ENCODE data around the gene TIGD1. TPM values are rescaled to one million over a fixed set of nuclear protein-coding genes. Genes with fewer than 3 reads are reported as not detected.

Gene TIGD1
- total RNA-seq, 1 donor: 7.8 TPM

- no peak for TF ChIP-seq CTCF (IDR thresholded peaks at IDR 0.05; ENCODE audit: insufficient read depth, low read length)
- no peak for DNase-seq (ENCODE audit: low read depth)
- H3K4me3 ChIP-seq (ENCODE audit: low read depth, low read length): no peak overlapping the region
Observed at GRCh38 chr2:232547991-232548390, 2.4 kb downstream of the TIGD1 start.

- no peak for TF ChIP-seq CTCF (IDR thresholded peaks at IDR 0.05; ENCODE audit: insufficient read depth, low read length)
- H3K4me3 ChIP-seq (ENCODE audit: low read depth, low read length): no peak overlapping the region
- no peak for DNase-seq (ENCODE audit: low read depth)
Observed at GRCh38 chr2:232545511-232546375, 4.6 kb downstream of the TIGD1 start.

GRCh38 chr2:232544674-232545073 is 5.7 kb downstream of the TIGD1 start:
- no peak for DNase-seq (ENCODE audit: low read depth)
- no peak for TF ChIP-seq CTCF (IDR thresholded peaks at IDR 0.05; ENCODE audit: insufficient read depth, low read length)
- no peak overlapping the region for H3K4me3 ChIP-seq (ENCODE audit: low read depth, low read length)

- DNase-seq (ENCODE audit: low read depth): no peak
- H3K4me3 ChIP-seq (ENCODE audit: low read depth, low read length): no peak overlapping the region
- no peak for TF ChIP-seq CTCF (IDR thresholded peaks at IDR 0.05; ENCODE audit: insufficient read depth, low read length)
Observed at GRCh38 chr2:232543928-232544631, 6.3 kb downstream of the TIGD1 start.

GRCh38 chr2:232543491-232543890 is 6.9 kb downstream of the TIGD1 start:
- no peak overlapping the region for H3K4me3 ChIP-seq (ENCODE audit: low read depth, low read length)
- TF ChIP-seq CTCF (IDR thresholded peaks at IDR 0.05; ENCODE audit: insufficient read depth, low read length): no peak
- no peak for DNase-seq (ENCODE audit: low read depth)

- no peak for DNase-seq (ENCODE audit: low read depth)
- no peak overlapping the region for H3K4me3 ChIP-seq (ENCODE audit: low read depth, low read length)
- TF ChIP-seq CTCF (IDR thresholded peaks at IDR 0.05; ENCODE audit: insufficient read depth, low read length): no peak
Observed at GRCh38 chr2:232542715-232543467, 7.5 kb downstream of the TIGD1 start.

All from fibroblast of the aortic adventitia (primary cell).